K562 (cell line): ENCODE results near the gene SH3BGRL3. TPM values are rescaled to one million over a fixed set of nuclear protein-coding genes. Genes with fewer than 3 reads are reported as not detected.

Experiments
- ATAC-seq: fragments of 200-7000 bp; cut with Tn5 transposase; 3 replicates; pipeline ENCODE4 v1.9.1; 2020; ENCODE audit warnings: moderate library complexity
- BruUV-seq: library from RNA; stranded (reverse); fragments of 400-500 nt; replicated peaks from 2 replicates; lab custom pipeline; 2021; lab: Mats Ljungman, UMichigan
- CTCF ChIA-PET: fragments of 300-600 bp; formaldehyde crosslinking; extraction: SDS; loops from one replicate; lab custom pipeline; 2021; ENCODE audit warnings: low intra/inter-chr PET ratio; lab: Yijun Ruan, JAX
- POLR2A ChIA-PET: fragments of 300-600, 350-650 bp; sonication (Branson Sonifier 250); formaldehyde crosslinking; extraction: SDS; loops from one replicate; lab custom pipeline; 2021; ENCODE audit warnings: antibody characterized with exemption, inconsistent platforms; lab: Yijun Ruan, JAX
- DNase-seq, 4 experiments: peaks; one replicate each; pipeline versions ENCODE4 v3.0.0 to v3.0.0-alpha.2; 2011 to 2018; ENCODE audit warnings: low spot score in 3 of 4, mixed read lengths in 3 of 4; ENCODE audit errors: extremely low read depth in 1 of 4
- FAIRE-seq: peaks from 2 replicates; lab custom pipeline; 2011; peaks lifted over from hg19 to GRCh38; lab: Jason Lieb, UNC
- H2AFZ ChIP-seq: 2 replicates; pipeline ENCODE4 v1.6.0; 2011; ENCODE audit warnings: low read depth, low read length, control low read depth, inconsistent platforms
- H3K27ac ChIP-seq: fragments of 200-600 bp; 3 replicates; pipeline ENCODE4 v1.8.0; 2011; ENCODE audit warnings: low read depth, mild to moderate bottlenecking, control low read depth, inconsistent platforms, low read length, moderate library complexity, mixed read lengths; ENCODE audit errors: extremely low read depth
- H3K27me3 ChIP-seq, 2 experiments: fragments of 300-600 bp in 1 of 2; 2 replicates in 1 of 2; 3 replicates in 1 of 2; pipeline versions ENCODE4 v1.6.0 to v1.8.0; 2011; ENCODE audit warnings: inconsistent platforms in 2 of 2, low read length in 2 of 2, mild to moderate bottlenecking in 1 of 2, mixed read lengths in 1 of 2, moderate library complexity in 1 of 2; ENCODE audit not compliant: control insufficient read depth in 2 of 2, insufficient read depth in 2 of 2
- H3K36me3 ChIP-seq: fragments of 300-600 bp; 3 replicates; pipeline ENCODE4 v1.8.0; 2011; ENCODE audit warnings: mild to moderate bottlenecking, low read length, inconsistent platforms; ENCODE audit not compliant: control insufficient read depth, insufficient read depth
- H3K4me1 ChIP-seq, 2 experiments: fragments of 200-600 bp in 1 of 2; replicated peaks in 1 of 2; 2 replicates in 1 of 2; 3 replicates in 1 of 2; pipeline versions ENCODE4 v1.5.1 to v1.8.0; 2011; ENCODE audit warnings: inconsistent platforms in 2 of 2, low read length in 2 of 2, mild to moderate bottlenecking in 1 of 2, mixed read lengths in 1 of 2, moderate library complexity in 1 of 2; ENCODE audit not compliant: control insufficient read depth in 2 of 2, insufficient read depth in 2 of 2
- H3K4me2 ChIP-seq: 2 replicates; pipeline ENCODE4 v1.6.1; 2011; ENCODE audit warnings: low read length, control low read depth, inconsistent platforms, mixed read lengths; ENCODE audit not compliant: insufficient read depth
- H3K4me3 ChIP-seq: fragments of 200-600 bp; sonication (generic), shearing (Covaris generic); 2 replicates; pipeline ENCODE4 v1.5.1; 2016; ENCODE audit warnings: control low read depth, inconsistent platforms
- H3K79me2 ChIP-seq: fragments of 200-600 bp; 3 replicates; pipeline ENCODE4 v1.8.0; 2011; ENCODE audit warnings: low read length, inconsistent platforms; ENCODE audit not compliant: control insufficient read depth, insufficient read depth
- H3K9ac ChIP-seq, 2 experiments: 2 replicates each; pipeline versions ENCODE4 v1.6.0 to v1.6.1; 2011; ENCODE audit warnings: low read depth in 2 of 2, low read length in 2 of 2, control low read depth in 1 of 2, inconsistent platforms in 1 of 2, mild to moderate bottlenecking in 1 of 2, mixed read lengths in 1 of 2; ENCODE audit not compliant: insufficient read depth in 1 of 2
- H3K9me1 ChIP-seq: one replicate; pipeline ENCODE4 v1.6.0; 2011; ENCODE audit warnings: inconsistent platforms, mild to moderate bottlenecking, low read length, moderate library complexity; ENCODE audit not compliant: control insufficient read depth, insufficient read depth
- H3K9me3 ChIP-seq: replicated peaks from 2 replicates; pipeline ENCODE4 v1.5.1; 2011; ENCODE audit warnings: low read depth, low read length, inconsistent platforms; ENCODE audit not compliant: control insufficient read depth, insufficient read depth
- H4K20me1 ChIP-seq: replicated peaks from 2 replicates; pipeline ENCODE4 v1.6.1; 2011; ENCODE audit warnings: low read length, inconsistent platforms, mixed read lengths; ENCODE audit not compliant: control insufficient read depth, insufficient read depth
- BMI1 ChIP-seq: fragments of 150-350 bp; IDR thresholded peaks from 2 replicates; pipeline ENCODE4 v1.6.1; 2014; ENCODE audit warnings: low read length
- E2F4 ChIP-seq: sonication (generic); formaldehyde crosslinking; IDR thresholded peaks from 2 replicates; pipeline ENCODE4 v1.8.0; 2022; ENCODE audit warnings: mild to moderate bottlenecking, low read depth, missing genetic modification reagents
- EGR1 ChIP-seq: fragments of 450-650 bp; conservative IDR thresholded peaks from 2 replicates; pipeline ENCODE4 v1.6.1; 2017; ENCODE audit warnings: mild to moderate bottlenecking
- FIP1L1 ChIP-seq: fragments of 200-400 bp; formaldehyde crosslinking; IDR thresholded peaks from 2 replicates; pipeline ENCODE4 v1.6.1; 2018; ENCODE audit warnings: mild to moderate bottlenecking, low read depth, low read length; ENCODE audit not compliant: poor library complexity, severe bottlenecking
- HNRNPK ChIP-seq: fragments of 200-400 bp; formaldehyde crosslinking; IDR thresholded peaks from one replicate; pipeline ENCODE4 v1.6.1; 2018; ENCODE audit warnings: mild to moderate bottlenecking, low read depth, low read length; ENCODE audit not compliant: poor library complexity, severe bottlenecking
- MAFG ChIP-seq: fragments of 450-650 bp; conservative IDR thresholded peaks from 2 replicates; pipeline ENCODE4 v1.6.1; 2016; ENCODE audit warnings: missing genetic modification characterization, missing compliant biosample characterization
- NCOA2 ChIP-seq, 2 experiments: fragments of 450-650 bp; IDR thresholded peaks; 2 replicates each; pipeline ENCODE4 v1.6.1; 2018; ENCODE audit warnings: mild to moderate bottlenecking in 2 of 2, moderate library complexity in 1 of 2; ENCODE audit not compliant: partially characterized antibody in 2 of 2
- NKRF ChIP-seq: fragments of 450-650 bp; IDR thresholded peaks from 2 replicates; pipeline ENCODE4 v1.6.1; 2016; ENCODE audit warnings: borderline replicate concordance
- RBM22 ChIP-seq: fragments of 200-400 bp; formaldehyde crosslinking; IDR thresholded peaks from 2 replicates; pipeline ENCODE4 v1.6.1; 2018; ENCODE audit warnings: low read length, low read depth; ENCODE audit not compliant: poor library complexity, severe bottlenecking
- SMARCC2 ChIP-seq: fragments of 450-650 bp; IDR thresholded peaks from 2 replicates; pipeline ENCODE4 v1.6.1; 2017; ENCODE audit warnings: antibody characterized with exemption, moderate library complexity, mild to moderate bottlenecking, low read depth
- SNAPC5 ChIP-seq: fragments of 250-450 bp; sonication (Bioruptor Pico); IDR thresholded peaks from 2 replicates; pipeline ENCODE4 v1.8.0; 2021; ENCODE audit warnings: moderate library complexity, mild to moderate bottlenecking, inconsistent platforms
- STAG1 ChIP-seq: sonication (generic); formaldehyde crosslinking; IDR thresholded peaks from 2 replicates; pipeline ENCODE4 v1.5.0; 2020; ENCODE audit warnings: missing genetic modification reagents, borderline replicate concordance
- TAF15 ChIP-seq: fragments of 200-400 bp; formaldehyde crosslinking; IDR thresholded peaks from 2 replicates; pipeline ENCODE4 v1.6.1; 2017; ENCODE audit warnings: mild to moderate bottlenecking, low read depth, low read length, moderate library complexity
- TFAM ChIP-seq: fragments of 250-450 bp; sonication (Bioruptor Pico); conservative IDR thresholded peaks from 2 replicates; pipeline ENCODE4 v1.5.0; 2021; ENCODE audit warnings: mild to moderate bottlenecking, moderate library complexity
- ZBTB2 ChIP-seq: fragments of 450-650 bp; IDR thresholded peaks from 2 replicates; pipeline ENCODE4 v1.6.1; 2016; ENCODE audit warnings: antibody characterized with exemption
- ZNF224 ChIP-seq: sonication (generic); formaldehyde crosslinking; IDR thresholded peaks from 2 replicates; pipeline ENCODE4 v1.8.0; 2022; ENCODE audit warnings: mild to moderate bottlenecking, missing genetic modification reagents
- WGBS: fragments of 100-300 bp; shearing (Covaris generic); methylation state at CpG from one replicate; pipeline ENCODE4 v1.1.6; 2016; ENCODE audit warnings: low coverage, mixed read lengths; ENCODE audit not compliant: insufficient coverage; ENCODE audit errors: missing lambda C conversion rate; 5-methylcytosine and 5-hydroxymethylcytosine counted together
- in situ Hi-C: fragments of 300-500 bp; cut with MboI; formaldehyde crosslinking; loops from 4 replicates; pipeline ENCODE4 v1.15.0; 2018; ENCODE audit warnings: inconsistent platforms, mixed read lengths
- intact Hi-C: fragments of 100-400 bp; cut with micrococcal nuclease; formaldehyde crosslinking; loops from 2 replicates; pipeline ENCODE4 v1.14.2; 2022
- polyA plus RNA-seq, 8 experiments: library from polyadenylated mRNA; depleted of rRNA in 4 of 8; stranded (reverse) in 5 of 8; unstranded in 3 of 8; fragments of >200 nt; fragmentation: Nextera tagmentation in 2 of 8; fragmentation: Illumina TruSeq in 1 of 8; extraction: Ambion mirVana in 2 of 8; extraction: Trizol in 1 of 8; gene quantifications; 2 replicates each; pipeline versions ENCODE4 v1.2.1 to v1.2.3, GENCODE V29; 2011 to 2014; ENCODE audit warnings: inconsistent platforms in 1 of 8, missing spikeins in 1 of 8
- total RNA-seq, 7 experiments: library from RNA; depleted of rRNA in 6 of 7; stranded (reverse); fragments of >200 nt in 6 of 7; fragmentation: Illumina TruSeq in 2 of 7; extraction: Trizol in 2 of 7; gene quantifications; 2 replicates each; pipeline versions ENCODE4 v1.2.1 to v1.2.3, GENCODE V29; 2011 to 2021; ENCODE audit warnings: low replicate concordance in 1 of 7

SH3BGRL3 gene
- total and polyA plus RNA-seq, 9 of the 15 experiments (the other 6 are each of a cell fraction or from before 2014, with no cell fraction given): 30.3 to 140 (median 54.2) TPM

GRCh38 chr1:26278724-26279455 is 996 bp upstream of the SH3BGRL3 start:
- ATAC-seq: no peak; the same call in 2 of the 3 replicates
- Histone ChIP-seq H2AFZ (peak overlapping the region; percentile 71; the same call in 1 of the 2 replicates), H3K27me3 (no peaks in the 10 kb centered on the region), H3K4me3 (peak overlapping the region; percentile 47), H3K36me3 (peaks cover 87% of the 10 kb centered on the region), H3K4me2 (peak overlapping the region; percentile 85), H3K9me3 (no peaks in the 10 kb centered on the region), H3K4me1 (peaks cover 73 to 81% of the 10 kb centered on the region in 2 experiments), H4K20me1 (peaks cover 4% of the 10 kb centered on the region; the same call in 1 of the 2 replicates), H3K27ac (peak overlapping the region; percentile 81), H3K79me2 (peaks cover 24% of the 10 kb centered on the region; the same call in 2 of the 3 replicates), H3K9me1 (peaks cover 5% of the 10 kb centered on the region), H3K9ac (peak overlapping the region; percentile 62 to 92)
- BruUV-seq: no TSS peak
- intact Hi-C loops: no loop called here
- DNase-seq: peak in 2 of 4 experiments; percentile 67 to 78
- in situ Hi-C loops: loop anchor here (5.0 kb wide), 1 partner anchor 113 kb away; no protein-coding TSS in a partner anchor
- WGBS: 43% methylated on average over 9 of the region's 9 CpGs
- ChIA-PET POLR2A (interaction anchor here (0.6 to 3.6 kb wide), 10 partner anchors 9 to 1279 kb away, joined by 3 to 12 read pairs (median 4); partner anchors contain the start of genes CEP85 and ZNF593), CTCF (interaction anchor here (0.6 to 1.6 kb wide), 4 partner anchors 10 to 137 kb away, joined by 3 to 6 read pairs (median 3); no protein-coding TSS in a partner anchor)
- FAIRE-seq: no peak
- TF ChIP-seq STAG1 (CRISPR knock-in tag) (no peak), RBM22 (no peak), TAF15 (no peak), SNAPC5 (CRISPR knock-in tag) (no peak), ZBTB2 (no peak), HNRNPK (no peak), BMI1 (no peak), FIP1L1 (no peak), NCOA2 (IDR thresholded peaks at IDR 0.05; ENCODE audit: partially characterized antibody in 2 of 2) (no peak), NKRF (no peak), TFAM (CRISPR knock-in tag) (no peak), MAFG (tag) (no peak), E2F4 (CRISPR knock-in tag) (0 out of 2 replicates have a peak, but pooled peaks have one; percentile 16), EGR1 (0 out of 2 replicates have a peak, but pooled peaks have one; percentile 41), SMARCC2 (no peak), ZNF224 (0 out of 2 replicates have a peak, but pooled peaks have one; percentile 47)
